DND-41 (cell line): ENCODE results near the gene TSPAN9.

Source experiments
- EZH2 ChIP-seq: IDR thresholded peaks from 3 replicates; pipeline ENCODE4 v1.6.1; 2012; ENCODE audit warnings: borderline replicate concordance, low read depth, mild to moderate bottlenecking, moderate library complexity, low read length, inconsistent platforms; ENCODE audit not compliant: severe bottlenecking
- TF ChIP-seq, protein P1 (sequence below): IDR thresholded peaks from 2 replicates; pipeline ENCODE4 v1.5.1; 2012; ENCODE audit warnings: borderline replicate concordance, low read length, moderate library complexity, mild to moderate bottlenecking; ENCODE audit not compliant: poor library complexity, severe bottlenecking; ENCODE audit errors: extremely low read depth

DNA sequence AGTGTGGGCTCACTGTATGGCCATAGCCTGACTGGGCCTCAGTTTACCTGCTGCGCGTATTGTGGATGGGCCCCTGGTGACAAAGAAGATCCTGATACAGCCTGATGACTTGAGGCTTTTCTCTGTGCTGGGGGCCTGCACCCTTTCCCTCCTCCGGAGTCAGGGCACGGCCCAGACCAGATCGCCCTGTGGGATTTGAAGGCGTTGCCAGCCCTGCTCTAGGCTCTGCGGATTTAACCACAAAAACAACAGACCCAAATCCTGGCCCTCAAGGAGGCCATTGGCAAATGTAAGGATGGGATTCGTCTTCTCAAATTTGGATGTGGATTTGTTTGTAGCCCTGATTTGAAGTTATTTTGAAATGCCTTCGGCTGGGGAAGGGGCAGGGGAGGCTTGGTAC lies 195.8 kb downstream of the TSPAN9 start:
- TF ChIP-seq, protein P1, sequence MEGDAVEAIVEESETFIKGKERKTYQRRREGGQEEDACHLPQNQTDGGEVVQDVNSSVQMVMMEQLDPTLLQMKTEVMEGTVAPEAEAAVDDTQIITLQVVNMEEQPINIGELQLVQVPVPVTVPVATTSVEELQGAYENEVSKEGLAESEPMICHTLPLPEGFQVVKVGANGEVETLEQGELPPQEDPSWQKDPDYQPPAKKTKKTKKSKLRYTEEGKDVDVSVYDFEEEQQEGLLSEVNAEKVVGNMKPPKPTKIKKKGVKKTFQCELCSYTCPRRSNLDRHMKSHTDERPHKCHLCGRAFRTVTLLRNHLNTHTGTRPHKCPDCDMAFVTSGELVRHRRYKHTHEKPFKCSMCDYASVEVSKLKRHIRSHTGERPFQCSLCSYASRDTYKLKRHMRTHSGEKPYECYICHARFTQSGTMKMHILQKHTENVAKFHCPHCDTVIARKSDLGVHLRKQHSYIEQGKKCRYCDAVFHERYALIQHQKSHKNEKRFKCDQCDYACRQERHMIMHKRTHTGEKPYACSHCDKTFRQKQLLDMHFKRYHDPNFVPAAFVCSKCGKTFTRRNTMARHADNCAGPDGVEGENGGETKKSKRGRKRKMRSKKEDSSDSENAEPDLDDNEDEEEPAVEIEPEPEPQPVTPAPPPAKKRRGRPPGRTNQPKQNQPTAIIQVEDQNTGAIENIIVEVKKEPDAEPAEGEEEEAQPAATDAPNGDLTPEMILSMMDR, result no peak
- no peak for TF ChIP-seq EZH2
